Progenitor cell of endocrine pancreas (in vitro differentiated cells): Measurements from ENCODE around the gene NHLRC3. TPM values are rescaled to one million over a fixed set of nuclear protein-coding genes. Genes with fewer than 3 reads are reported as not detected.
"Not testable (repeated sequence)": the region's sequence is repeated elsewhere in the genome, so short reads cannot be mapped to it uniquely, and the experiment has no call there.

Source experiments
- DNase-seq: peaks from one replicate; pipeline ENCODE4 v3.0.0; 2021; ENCODE audit warnings: low spot score; ENCODE audit not compliant: unreplicated experiment
- H3K27ac Mint-ChIP-seq: 2 replicates; pipeline ENCODE4 v1.8.0; 2021; ENCODE audit warnings: mild to moderate bottlenecking, moderate library complexity, mixed read lengths
- H3K27me3 Mint-ChIP-seq: 2 replicates; pipeline ENCODE4 v1.8.0; 2021; ENCODE audit warnings: mixed read lengths
- H3K36me3 Mint-ChIP-seq: 2 replicates; pipeline ENCODE4 v1.8.0; 2022; ENCODE audit warnings: mixed read lengths; ENCODE audit not compliant: insufficient read depth
- H3K4me1 Mint-ChIP-seq: 2 replicates; pipeline ENCODE4 v1.8.0; 2021; ENCODE audit warnings: low read depth, mixed read lengths
- H3K4me3 Mint-ChIP-seq: 2 replicates; pipeline ENCODE4 v1.8.0; 2021; ENCODE audit warnings: low read depth, mild to moderate bottlenecking, moderate library complexity, mixed read lengths
- H3K9me3 Mint-ChIP-seq: 2 replicates; pipeline ENCODE4 v1.8.0; 2021; ENCODE audit warnings: low read depth, mixed read lengths
- CTCF ChIP-seq: fragments of 200-600 bp; sonication (generic); IDR thresholded peaks from one replicate; pipeline ENCODE4 v1.5.0; 2021; ENCODE audit warnings: antibody characterized with exemption, mild to moderate bottlenecking; ENCODE audit not compliant: unreplicated experiment
- total RNA-seq: library from RNA; stranded (reverse); gene quantifications from 2 replicates; pipeline ENCODE4 v1.2.1, GENCODE V29; 2021

The NHLRC3 gene
- total RNA-seq, 1 donor from 2014 or later: 40.7 TPM

- Mint-ChIP-seq H3K4me1 (peaks cover 5% of the 10 kb centered on the region), H3K36me3 (peaks cover 13% of the 10 kb centered on the region), H3K4me3 (no peak overlapping the region), H3K27me3 (no peaks in the 10 kb centered on the region), H3K9me3 (peaks cover 11% of the 10 kb centered on the region), H3K27ac (no peak overlapping the region)
- DNase-seq: no peak
- TF ChIP-seq CTCF: no peak
Measured at GRCh38 chr13:39058040-39058439, 19.8 kb downstream of the NHLRC3 start.

GRCh38 chr13:39062004-39062403 is 23.7 kb downstream of the NHLRC3 start:
- H3K9me3 Mint-ChIP-seq: peaks cover 4% of the 10 kb centered on the region
- peaks cover 8% of the 10 kb centered on the region for H3K36me3 Mint-ChIP-seq
- peaks cover under 1% of the 10 kb centered on the region for H3K4me1 Mint-ChIP-seq
- no peak for DNase-seq
- TF ChIP-seq CTCF: no peak
- no peak overlapping the region for H3K27ac Mint-ChIP-seq
- no peak overlapping the region for H3K4me3 Mint-ChIP-seq
- no peaks in the 10 kb centered on the region for H3K27me3 Mint-ChIP-seq

GRCh38 chr13:39072842-39073241 is 34.6 kb downstream of the NHLRC3 start:
- TF ChIP-seq CTCF: no peak
- Mint-ChIP-seq H3K27me3 (peaks cover 8% of the 10 kb centered on the region), H3K36me3 (no peaks in the 10 kb centered on the region), H3K4me3 (no peak overlapping the region), H3K4me1 (no peaks in the 10 kb centered on the region), H3K27ac (no peak overlapping the region), H3K9me3 (peaks cover 5% of the 10 kb centered on the region)
- DNase-seq: no peak

GRCh38 chr13:39073983-39074382 is 35.7 kb downstream of the NHLRC3 start:
- Mint-ChIP-seq H3K9me3 (peaks cover 9% of the 10 kb centered on the region), H3K4me1 (no peaks in the 10 kb centered on the region), H3K36me3 (no peaks in the 10 kb centered on the region), H3K27ac (no peak overlapping the region), H3K27me3 (peaks cover 8% of the 10 kb centered on the region), H3K4me3 (no peak overlapping the region)
- TF ChIP-seq CTCF: no peak
- no peak for DNase-seq

GRCh38 chr13:39086251-39086945 is 48.1 kb downstream of the NHLRC3 start:
- not testable (repeated sequence) for DNase-seq, H3K36me3 Mint-ChIP-seq, H3K4me1 Mint-ChIP-seq, H3K27me3 Mint-ChIP-seq, H3K4me3 Mint-ChIP-seq, H3K9me3 Mint-ChIP-seq, H3K27ac Mint-ChIP-seq

- TF ChIP-seq CTCF: no peak
- H3K9me3 Mint-ChIP-seq: no peaks in the 10 kb centered on the region
Measured at GRCh38 chr13:39091586-39091985, 53.3 kb downstream of the NHLRC3 start.

More at GRCh38 chr13:39091586-39091985, 53.3 kb downstream of the NHLRC3 start:
- no peak for DNase-seq
- Mint-ChIP-seq H3K27ac (no peak overlapping the region), H3K4me1 (peaks cover 5% of the 10 kb centered on the region), H3K36me3 (no peaks in the 10 kb centered on the region), H3K4me3 (no peak overlapping the region), H3K27me3 (no peaks in the 10 kb centered on the region)
